HG02885 (cell line): ENCODE data around the gene OBSL1.

Experiments
- ATAC-seq: cut with Tn5 transposase; IDR thresholded peaks from one replicate; pipeline ENCODE4 v1.9.1; 2021; ENCODE audit warnings: mild to moderate bottlenecking; ENCODE audit not compliant: unreplicated experiment, poor library complexity

Gene OBSL1

DNA sequence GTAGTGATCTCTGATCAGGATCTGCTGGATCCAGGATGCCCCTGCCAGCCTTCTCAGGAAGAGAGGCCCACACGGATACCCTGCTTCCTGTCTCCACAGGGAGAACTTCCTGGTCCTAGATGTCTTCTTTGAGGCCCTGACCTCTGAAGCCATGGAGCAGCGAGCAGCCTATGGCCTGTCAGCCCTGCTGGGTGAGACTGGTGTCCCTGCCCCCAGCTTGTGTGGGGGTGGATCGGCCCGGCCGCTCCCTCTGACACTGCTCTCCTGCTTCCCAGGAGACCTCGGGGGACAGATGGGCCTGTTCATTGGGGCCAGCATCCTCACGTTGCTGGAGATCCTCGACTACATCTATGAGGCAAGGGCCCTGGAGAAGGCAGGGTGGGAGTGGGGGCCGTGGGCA, 34.4 kb downstream of the OBSL1 start:
- ATAC-seq: no peak

DNA sequence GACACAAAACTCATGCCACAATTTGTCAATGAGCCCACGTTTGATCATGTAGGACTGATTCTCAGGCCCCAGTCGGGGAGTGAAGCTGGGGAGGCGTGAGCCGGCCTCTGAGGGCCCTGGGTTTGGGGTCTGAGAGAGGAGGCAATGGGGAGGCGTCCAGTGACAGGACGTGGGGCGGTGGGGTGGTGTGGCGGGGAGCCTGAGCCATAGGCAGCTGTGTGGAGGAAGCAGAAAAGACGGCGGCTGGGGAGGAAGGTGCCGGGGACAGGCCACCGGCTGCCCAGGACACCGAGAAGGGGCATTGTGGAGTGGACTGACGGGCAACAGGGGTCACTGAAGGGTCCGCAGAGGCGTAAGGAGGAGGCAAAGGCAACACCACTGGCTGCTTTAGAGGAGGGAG, 34.9 kb downstream of the OBSL1 start:
- no peak for ATAC-seq

DNA sequence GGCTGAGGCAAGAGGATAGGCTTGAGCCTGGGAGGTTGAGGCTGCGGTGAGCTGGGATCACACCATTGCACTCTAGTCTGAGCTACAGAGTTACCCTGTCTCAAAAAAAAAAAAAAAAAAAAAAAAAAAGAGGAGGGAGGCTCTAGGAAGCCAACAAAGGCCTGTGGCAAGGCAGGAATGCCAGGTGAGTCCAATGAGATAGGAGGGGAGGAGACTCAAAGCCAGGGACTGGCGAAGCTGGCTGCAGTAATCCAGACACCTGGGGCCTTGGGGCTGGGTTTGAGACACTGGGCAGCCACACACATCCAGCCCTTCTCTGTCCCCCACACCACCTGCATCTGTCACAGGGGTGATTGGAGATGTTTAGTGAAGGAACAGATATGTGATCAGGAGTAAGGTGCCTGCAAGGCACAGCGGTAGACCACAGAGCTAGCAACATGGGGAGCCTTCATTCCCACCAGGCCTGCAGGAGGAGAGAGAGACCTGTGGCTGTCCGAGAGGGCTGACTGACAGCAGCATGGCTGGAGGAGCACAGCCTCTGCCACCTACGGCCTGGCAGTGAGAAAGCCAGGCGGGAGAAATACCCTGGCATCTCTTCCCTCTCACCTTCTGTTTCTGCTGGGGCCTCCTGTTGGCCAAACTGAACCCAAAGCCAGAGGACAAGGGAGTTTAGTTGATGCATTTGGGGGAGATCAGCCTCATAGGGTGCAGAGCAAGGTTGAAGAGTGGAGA, 37.2 kb downstream of the OBSL1 start:
- ATAC-seq: no peak

DNA sequence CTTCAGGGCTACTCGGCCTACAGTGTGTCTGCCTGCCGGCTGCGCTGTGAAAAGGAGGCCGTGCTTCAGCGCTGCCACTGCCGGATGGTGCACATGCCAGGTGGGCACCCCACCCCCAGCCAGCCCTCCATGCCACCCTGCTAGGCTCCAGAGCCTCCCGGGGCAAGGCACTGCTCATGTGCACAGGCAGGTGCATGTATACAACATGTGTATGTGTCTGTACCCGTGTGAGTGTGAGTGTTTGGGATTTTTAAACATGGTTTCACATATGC, 39.0 kb downstream of the OBSL1 start:
- no peak for ATAC-seq

DNA sequence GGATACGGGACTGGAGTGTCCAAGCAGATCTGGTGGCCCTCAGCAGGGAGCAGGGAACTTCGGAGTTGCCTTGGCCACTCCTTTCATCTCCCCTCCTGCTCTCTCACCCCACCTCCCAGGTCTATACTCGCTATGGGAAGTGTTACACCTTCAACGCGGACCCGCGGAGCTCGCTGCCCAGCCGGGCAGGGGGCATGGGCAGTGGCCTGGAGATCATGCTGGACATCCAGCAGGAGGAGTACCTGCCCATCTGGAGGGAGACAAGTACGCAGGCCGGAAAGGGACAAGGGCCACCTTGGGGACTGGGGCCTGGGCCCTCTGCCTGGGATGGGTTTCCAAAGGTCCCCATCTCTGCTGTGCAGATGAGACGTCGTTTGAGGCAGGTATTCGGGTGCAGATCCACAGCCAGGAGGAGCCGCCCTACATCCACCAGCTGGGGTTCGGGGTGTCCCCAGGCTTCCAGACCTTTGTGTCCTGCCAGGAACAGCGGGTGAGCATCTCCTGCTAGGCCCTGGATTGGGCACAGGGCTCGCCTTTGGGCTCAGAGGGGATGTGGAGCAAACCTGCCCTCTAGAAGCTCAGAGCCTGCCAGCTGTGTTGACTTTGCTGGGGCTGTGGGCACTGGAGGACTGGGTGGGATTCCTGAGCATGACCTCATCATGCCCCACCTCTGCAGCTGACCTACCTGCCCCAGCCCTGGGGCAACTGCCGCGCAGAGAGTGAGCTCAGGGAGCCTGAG, 39.5 kb downstream of the OBSL1 start:
- no peak for ATAC-seq

DNA sequence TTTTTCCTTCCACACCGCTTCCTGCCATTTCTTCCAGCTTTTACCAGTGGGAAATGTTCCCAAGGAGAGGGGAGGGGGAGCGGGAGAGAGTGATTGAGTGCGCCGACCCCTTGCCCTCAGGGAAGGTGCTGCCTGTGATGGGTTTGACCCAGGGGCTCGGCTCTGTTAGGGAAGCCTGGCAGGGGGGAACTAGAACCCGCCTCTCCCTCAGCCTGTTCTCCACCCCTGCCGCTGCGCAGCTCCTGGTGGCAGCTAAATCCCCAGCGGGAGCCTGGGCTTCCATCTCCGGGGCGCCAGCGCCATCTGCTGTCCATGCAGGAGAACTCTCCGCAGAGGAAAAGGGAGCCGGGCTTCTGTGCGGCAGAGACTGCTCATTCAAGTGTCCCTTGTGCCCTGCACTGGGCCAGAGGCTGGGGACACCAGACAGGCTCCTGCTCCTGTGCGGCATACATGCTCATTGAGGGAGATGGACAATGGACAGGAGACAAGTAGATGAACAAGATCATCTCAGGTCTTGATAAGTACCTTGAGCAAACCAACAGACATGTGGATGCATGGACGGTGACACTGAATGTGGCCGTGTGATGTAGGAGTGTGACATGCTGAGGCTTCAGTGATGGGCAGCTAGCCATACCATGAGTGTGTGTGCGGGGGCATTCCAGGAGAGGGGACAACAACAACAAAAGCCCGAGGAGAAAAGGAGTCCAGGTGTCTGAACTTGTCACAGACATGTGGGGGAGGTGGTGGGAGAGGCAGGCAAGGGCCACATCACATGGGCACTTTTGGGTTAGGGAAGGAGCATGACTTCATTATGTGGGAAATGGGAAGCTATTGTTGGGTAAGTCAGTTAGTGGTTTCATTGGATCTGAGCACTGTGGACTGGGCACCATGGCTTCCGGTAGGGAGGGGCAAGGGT, 41.0 kb downstream of the OBSL1 start:
- peak; percentile 89 for ATAC-seq

DNA sequence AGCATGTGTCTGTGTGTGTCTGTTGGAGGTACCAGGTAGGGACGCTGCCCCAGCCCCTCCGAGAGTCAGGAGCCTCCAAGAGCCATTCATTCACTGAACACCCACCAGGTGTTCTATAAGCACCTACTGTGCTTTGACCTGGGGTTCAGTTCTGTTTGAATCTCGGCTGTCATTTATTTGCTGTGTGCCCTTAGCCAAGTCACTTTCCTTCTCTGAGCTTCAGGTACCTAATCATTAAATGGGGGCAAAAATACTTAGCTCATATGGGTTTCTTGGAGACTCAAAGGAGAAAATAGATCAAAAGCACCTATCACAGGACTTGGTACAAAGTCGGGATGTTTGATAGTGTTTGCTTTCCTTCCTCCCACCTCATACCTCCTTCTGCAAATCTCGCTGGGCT, 43.9 kb downstream of the OBSL1 start:
- ATAC-seq: no peak

DNA sequence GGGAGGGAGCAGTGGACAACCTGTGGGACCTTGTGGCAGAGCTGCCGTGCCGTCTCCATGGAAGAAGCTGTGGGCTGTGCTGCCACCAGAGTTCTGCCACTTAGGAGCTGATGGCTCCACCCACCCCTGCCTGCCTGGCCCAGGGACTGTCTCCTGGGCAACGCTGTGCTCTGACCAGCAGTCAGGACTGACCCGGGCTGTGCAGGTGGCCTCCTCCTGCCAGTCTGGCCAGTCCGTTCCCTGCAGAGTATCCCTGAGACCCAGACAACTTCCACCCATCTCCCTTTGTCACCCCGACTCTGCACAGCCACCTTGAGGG, 44.3 kb downstream of the OBSL1 start:
- ATAC-seq: no peak

DNA sequence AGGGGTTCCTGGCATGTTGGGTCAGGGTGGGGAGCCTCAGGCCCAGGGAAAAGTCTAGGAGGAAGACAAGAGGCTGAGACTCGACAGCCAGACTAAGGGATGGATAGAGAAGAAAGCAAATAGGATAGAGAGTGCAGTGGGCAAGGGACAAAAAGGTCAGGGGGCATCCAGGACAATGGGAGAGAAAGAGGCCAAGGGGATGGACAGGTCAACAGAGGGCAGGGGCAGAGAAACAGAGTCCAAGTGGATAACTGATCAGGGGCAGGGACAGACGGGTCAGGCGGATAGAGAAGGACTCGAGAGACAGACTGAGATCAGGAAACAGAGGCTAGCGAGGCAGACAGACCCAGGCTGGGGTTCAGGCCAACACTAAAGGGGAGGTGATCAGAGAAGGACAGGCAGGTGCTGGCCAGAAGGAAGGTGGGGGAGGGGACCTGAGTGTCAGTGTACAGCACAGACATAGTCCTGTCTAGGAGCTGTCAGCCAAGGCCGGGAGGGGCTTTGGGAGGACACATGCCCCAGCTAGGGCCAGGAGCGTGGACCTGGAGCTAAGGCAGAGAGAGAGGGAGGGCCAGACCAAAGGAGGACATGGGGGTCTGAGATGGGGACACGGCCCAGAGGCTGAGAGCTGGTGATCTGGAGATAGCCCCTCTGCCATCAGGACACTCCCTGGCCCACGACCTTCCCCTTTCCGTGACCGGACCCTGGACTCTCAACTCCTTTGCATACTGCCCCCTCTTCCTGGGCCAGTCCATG, 44.8 kb downstream of the OBSL1 start:
- no peak for ATAC-seq

DNA sequence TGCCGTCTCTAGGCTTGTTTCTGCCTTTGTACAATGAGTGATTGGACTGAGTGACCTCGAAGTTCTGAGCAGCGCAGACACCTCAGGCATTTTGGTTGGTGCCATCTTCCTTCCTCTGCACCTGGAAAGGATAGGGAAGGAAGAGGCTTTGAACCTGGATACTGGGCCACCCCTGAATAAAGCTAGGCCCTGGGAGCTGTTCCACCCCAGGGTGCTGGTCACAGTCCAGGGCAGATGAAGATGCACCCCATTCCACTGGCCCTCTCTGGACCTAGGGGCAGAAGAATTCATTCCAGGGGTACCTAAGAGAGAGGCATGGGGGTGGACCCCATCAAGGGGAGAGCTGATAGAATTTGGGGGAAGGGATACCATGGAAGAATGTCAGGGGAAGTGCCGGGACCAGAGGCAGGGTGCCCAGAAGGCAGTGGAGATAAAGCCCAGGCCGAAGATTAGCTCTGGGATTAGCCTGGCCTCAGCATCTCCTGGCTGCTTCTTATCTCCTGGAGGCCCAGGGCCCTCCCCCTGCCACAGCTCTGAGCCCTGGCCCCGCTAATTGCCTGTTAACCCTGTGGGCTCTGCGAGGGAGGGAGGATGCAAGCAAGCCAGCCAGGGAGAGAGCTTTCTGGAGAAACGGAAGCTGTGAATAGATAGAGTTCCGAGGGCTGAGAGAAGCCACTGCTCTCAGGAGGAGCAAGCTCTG, 45.7 kb downstream of the OBSL1 start:
- no peak for ATAC-seq

DNA sequence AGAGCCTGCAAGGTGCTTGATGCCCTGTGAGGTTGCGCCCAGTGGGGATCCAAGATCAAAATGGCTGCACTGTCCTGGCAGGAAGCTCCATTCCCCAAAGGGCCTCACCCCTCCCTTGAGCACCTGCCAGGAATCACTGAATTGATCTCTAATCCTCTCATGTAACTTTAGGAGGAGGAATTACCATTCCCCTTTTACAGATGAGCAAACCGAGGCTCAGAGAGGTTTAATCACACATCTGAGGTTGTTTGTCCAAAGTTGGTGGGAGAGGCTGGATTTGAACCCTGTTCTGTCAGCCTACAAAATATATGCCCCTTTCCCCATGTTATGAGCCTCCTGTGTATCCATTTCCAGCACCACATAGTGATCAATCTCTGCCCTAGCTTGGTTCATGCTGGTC, 46.5 kb downstream of the OBSL1 start:
- no peak for ATAC-seq

DNA sequence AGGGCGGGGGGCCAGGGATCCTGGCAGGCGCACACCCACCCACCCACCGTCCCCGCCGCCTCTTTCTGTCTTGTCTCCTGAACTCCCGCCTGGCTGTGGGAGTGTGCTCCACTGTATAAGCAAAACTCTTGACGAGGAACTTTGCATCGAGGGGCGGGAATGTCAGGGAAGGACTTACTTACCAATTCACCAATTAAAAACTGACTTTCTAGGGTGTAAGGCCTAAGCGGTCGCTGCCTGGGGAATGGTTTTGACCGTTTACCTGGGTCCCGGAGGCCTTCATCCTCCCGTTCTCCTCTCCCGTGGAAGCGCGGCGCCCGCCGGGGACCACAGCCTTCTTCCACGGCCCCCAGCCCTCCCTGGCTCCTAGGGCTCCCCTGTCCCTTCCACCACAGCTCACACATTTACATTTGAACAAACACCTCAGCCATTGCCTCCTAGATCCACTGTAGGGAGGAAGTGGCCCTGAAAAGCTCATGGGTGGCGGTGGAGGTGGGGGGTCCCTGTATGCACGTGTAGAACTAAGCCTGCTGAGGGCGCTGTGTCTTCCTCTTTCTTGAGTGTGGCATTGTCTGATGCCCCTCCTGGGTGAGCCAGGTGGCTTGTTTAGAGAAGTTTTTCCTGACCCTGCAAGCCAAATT, 48.2 kb downstream of the OBSL1 start:
- no peak for ATAC-seq

DNA sequence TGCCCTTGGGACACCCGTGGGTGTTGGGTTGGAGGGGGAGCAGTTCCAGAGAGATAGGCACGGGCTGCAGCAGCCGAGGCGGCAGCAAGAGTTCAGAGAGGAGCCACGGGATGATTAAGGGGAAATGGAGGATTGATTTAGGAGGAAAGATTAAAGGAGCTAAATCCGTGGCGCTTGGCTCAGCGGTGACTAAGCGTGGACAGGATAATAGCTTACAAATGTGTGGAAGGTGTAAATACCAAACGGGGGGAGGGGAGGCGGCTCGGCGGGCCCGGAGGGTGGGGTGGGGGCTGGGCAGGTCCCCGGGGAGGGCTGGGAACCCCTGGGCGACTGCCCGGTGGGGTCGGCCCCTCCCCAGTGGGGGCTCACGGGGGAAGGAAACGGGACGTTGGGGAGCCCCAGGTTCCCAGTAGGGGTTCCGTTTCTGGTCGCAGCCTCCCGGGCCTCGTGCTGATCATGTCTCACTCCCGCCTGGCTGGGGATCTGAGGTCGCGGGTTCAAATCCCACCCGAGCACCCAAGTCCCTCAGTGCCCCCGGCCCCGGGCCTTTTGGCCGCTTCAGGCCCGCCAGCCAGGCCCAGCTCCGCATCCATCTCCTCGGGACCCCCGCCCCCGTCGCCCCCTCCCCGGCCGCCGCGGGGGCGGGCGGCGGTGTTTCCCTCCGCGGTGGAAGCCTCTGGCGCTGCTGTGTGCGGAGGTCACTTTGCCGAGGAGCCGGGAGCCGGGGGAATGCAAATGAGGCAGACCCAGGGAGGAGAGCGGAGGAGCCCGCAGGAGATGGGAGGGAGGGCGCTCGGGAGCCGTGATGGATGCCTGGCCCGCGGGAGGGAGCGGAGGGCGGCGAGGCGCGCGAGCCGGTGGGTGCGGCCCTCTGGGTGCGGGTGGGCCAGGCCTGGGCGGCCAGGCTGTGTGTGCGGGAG, 49.0 kb downstream of the OBSL1 start:
- ATAC-seq: no peak

DNA sequence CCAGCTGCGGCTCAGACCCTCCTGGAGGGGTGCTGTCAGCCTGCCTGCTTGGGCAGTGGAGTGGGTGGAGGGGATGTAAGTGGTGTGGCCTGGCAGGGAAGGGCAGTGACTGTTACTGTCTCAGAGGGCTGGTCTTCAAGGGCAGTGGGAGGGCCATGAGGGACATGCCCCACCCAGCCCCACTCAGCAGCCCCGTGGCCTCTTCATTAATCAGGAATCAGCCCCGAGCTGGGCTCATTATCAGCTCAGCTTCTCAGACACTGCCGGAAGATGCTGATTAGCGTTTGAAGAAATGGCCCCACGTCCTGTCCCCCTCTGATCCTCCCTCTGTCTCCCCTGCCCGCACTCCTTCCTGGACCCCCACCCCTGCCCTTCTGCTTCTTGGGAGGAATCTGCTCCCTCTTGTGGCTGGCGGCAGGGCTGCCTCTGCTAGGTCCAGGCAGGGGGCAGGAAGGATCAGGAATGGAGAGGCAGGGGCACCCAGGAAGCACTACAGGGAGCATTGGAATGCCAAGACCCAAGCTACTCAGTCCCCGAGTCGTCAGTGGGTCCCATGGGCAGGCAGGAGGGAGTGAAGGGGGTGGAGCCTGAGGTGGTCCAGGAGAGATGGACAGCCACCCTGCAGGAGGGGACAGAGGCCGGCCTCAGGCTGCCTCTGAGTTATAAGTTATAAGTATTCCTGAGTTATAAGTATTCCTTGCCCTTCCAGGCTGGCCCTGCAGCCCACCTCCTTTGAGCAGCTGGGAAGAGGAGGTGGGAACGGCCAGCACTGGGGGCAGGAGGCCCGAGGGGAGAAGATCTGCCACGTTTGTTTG, 50.1 kb downstream of the OBSL1 start:
- ATAC-seq: no peak

DNA sequence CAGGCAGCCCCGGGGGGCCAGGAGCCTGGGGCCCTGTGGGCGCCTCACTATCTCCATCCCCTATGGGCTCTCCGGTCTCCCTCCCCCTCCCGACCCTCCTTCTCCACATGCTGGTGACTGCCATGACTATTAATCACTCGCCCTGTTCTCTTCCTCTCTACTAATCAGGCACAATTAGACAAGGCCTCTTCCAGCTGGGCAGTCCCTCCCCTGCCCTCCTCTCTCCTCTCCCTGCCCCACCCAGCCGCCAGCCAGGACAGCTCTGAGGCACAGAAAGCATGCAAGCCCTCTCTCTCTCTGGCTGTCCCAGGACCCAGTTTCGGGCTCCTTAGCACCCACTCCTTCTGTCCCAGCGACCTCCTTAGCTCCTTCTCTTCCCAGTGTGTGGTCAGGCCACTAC, 51.3 kb downstream of the OBSL1 start:
- ATAC-seq: no peak

DNA sequence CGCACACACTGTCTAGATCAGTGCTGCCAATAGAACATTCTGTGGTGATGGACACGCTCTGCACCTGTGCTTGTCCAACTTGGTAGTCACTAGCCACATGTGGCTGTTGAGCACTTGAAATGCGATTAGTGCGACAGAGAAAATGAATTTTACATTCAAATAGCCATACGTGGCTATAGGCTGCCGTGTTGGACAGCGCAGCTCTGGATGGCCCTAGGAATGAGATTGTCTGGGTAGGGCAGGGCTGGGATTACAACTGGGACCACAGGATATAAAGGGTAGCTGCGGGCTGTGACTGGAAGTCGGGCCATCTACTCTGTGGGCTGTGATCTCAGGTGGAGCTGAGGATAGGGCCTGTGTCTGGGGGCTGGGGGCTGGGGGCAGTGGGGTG, 51.8 kb downstream of the OBSL1 start:
- no peak for ATAC-seq

DNA sequence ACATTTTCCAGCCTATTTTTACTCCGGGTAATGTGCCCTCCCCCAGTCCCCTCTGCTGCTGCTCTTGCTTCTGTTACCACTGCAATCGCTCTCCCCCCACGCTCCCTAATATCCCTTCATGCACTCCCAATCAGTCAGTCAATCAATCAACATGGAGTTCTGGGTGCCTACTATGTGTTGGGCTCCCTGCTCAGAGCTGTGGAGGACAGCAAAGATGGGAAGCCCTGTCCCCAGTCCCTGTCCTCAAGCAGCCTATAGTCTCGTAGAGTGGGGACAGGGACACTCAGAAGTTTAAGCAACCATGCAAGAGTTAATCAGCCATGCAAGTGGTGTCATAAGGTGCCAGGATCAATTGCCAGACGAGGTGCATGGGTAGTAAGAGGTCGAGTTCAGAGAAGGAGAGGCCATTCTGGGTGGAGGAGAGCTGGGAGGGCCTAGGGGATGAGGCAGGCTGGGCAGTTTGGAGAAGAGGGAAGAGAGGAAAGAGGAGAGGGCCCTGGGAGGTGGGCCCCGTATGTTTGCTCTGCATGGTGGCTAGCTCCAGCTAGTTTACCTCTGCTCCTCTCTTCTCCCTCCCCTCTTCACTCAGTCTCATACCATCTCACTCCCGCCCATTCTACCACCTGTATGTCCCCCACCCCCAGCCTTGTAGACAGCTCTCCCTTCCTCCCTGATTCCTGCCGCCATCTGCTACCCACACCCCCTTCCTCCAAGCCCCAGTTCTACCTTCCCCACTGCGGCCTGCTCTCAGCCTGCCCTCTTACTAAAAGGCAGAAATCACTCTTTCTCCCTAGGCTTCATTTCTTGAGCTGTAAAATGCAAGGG, 53.2 kb downstream of the OBSL1 start:
- ATAC-seq: no peak
